NCI-H82 (cell line): ENCODE results near the gene DNAJC1.
A peak's percentile ranks its signal among the peaks of the same experiment; 100 is the strongest.

Experiments
- DNase-seq: peaks from one replicate; lab custom pipeline; 2025; lab: John Stamatoyannopoulos, UW

The DNAJC1 gene

DNA sequence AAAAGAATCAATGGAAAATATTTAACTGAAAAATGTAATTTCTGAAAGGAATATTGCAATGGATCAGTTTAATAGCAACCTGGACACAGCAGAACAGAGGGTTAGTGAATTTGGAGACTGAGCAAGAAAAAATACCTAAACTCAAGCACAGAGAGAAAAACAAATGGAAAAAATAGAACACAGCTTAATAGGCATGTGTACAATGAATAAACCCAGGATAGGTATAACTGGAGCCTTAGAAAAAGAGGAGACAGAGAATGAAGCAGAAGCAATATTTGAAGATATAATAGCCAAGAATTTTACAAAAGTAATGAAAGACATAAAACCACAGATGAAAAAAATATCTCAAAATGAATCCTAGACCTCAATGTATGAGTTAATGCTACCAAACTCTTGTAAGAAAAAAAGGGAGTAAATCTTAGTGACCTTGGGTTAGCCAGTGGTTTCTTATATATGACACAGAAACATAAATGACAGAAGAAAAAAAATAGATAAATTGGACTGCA lies 2.9 kb upstream of the DNAJC1 start:
- DNase-seq = no peak

DNA sequence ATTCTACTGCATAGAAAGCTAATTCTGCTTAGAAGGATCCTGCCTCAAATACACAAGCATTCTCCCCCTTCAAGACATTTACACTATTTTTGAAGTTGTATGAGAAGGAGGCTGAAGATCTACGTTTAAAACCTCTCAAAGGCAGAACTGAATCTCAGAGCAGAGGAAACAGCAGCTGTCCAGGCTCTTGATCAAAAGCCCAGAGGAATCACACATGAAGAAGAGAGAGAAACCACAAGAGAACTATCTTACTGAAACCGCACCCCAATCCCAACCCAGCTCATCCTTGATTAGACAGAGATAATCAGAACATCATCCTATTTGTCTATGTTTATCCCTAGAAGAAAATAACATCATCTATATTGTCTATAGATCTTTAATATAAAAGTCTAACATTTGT lies 2.2 kb upstream of the DNAJC1 start:
- DNase-seq = no peak

DNA sequence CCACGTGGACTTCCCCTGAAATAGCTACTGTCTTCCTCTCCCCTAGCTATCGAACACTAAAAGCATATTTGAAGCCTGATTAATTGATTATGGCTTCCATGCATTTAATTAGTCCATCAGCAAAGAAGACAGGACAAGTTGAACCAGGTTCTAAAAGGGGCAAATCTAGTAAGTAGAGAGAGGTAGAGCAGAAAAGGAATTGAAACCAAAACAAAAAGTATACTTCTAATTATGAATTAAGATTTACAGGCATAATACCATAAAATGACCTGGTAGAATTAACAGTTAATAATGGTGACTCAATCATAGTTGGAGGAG lies 393 bp upstream of the DNAJC1 start:
- DNase-seq = no peak

DNA sequence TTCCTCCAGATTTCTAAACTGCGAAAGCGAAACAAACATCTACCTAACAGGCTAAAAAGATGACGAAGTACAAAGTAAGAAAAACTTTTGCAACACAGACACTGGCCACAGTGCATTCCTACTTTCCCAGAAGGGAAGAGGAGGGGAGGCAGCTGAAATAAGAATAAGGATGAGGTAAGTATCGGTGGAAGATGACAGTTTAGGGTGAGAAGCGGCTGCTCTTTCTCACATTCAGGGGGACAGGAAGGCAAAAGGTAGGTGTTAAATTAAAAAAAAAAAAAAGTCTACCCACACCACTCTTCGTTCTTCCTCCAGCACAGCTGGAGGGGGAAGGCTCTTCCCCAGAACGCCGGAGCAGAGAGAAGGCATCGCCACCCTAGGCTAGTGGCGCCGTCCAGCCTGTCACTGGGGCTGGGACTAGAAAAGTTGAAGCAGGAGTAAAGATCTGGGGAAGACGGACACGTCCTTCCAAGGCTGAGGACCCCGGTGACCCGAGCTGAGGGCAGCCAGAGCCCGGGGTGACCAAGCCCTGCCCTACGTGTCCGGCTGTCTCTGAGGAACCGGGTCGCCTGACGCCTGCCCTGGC lies 846 bp downstream of the DNAJC1 start:
- peak; percentile 37 for DNase-seq

DNA sequence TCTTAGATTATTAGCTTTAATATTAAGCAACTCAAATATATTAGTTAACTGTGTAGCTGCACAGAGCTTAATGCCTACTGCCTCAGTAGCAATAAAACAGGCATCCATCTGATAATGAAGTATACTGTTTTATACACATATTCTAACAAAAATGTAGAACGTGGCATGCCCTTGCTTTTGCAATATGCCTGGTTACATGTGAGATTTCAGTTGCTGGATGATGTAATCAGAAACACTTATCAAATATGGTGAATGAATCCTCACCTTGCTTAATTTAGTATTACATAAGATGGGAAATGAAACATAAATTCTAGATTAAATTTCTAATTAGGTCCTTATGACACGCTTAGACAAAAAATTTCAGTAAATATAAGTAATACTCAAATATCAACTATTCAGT lies 8.0 kb downstream of the DNAJC1 start:
- no peak for DNase-seq

DNA sequence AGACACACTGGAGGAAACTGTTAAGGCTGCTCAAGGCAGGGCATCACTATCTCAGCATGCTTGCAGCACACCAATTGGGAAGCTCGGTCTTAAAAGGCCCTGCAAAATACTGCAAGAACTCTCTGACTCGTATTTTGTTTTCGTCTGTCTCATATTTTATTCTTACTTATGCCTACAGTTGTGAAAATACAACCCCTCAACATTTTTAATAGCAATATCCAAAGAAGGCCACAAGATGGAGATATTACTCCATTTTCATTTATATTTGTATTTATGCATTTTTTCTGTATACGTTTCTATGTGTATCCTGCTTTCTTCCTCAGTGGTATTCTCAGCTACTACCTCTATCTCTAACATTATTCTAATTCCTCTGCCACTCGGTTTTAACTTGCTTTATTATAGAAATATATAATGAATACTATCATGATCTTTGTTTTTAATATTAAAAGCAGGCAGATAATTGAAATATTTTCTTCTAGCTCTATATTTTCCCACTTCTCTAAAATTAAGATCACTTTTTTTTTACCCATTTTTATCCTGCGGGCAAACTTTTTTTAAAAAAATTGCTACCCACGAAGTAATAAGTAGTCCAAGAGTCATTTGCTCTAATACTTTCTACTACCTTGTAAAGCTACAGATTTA lies 10.0 kb downstream of the DNAJC1 start:
- DNase-seq = peak; percentile 8

DNA sequence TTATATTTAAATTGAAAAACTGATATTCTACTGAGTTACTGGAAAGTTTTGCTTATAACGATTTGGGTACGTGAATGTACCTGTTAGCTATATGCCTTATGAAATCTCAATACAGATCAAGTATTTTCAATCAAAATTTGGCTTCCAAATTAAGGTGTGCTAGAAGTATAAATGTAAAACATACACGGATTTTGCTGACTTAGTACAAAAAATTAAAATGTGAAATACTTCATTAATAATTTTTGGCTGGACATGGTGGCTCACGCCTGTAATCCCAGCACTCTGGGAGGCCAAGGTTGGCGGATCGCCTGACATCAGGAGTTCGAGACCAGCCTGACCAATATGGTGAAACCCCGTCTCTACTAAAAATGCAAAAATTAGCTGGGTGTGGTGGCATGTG lies 11.7 kb downstream of the DNAJC1 start:
- DNase-seq = no peak

DNA sequence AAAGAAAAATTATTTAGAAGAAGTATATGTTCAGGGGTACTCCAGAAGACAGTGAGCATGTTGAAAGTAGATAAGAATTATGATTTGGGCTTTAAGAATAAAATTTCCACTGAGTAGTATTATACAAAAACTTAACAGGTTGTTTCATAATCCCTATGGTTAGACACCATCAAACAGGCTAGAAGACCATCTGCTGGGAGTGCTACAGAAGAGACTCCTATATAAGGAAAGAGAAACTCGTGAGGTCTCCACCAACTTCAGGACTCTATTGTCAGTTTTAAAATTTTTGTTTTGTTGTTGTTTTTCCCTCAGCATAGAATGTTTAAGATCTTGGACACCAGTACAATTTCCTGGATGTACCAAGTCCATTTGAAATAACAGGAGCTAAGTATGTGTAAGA lies 13.1 kb downstream of the DNAJC1 start:
- peak; percentile 35 for DNase-seq

DNA sequence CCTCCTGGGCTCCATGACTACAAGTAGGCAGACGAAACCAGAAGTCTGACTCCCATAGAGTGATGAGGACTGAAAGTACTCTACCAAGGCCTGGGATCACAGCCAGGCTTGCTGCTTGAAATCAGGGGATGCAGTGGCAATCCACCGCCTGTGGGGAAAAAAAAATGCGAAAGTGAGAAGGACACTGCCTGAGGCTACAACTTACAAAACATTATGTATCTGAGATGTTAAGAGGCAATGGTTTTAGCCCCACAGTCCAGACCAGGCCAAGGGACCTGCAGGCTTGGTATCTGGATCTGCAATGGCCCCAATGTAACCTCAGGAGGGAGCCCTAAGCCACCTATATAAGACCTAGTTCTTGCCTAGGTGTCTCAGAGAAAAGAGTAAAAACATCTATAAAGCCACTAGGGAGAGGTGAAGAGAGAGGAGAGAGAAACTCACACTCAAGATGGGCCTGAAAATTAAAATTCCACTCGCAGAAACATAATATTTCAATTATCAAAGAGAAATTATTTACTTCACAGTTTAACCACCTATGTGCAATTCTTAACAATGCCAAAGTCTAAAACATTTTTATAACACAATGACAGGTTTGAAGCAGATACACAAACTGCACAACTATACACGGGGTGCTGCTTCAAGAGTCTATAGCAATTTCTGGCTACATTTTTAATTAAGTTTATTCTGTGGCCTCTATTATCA lies 13.9 kb downstream of the DNAJC1 start:
- DNase-seq = peak; percentile 77

DNA sequence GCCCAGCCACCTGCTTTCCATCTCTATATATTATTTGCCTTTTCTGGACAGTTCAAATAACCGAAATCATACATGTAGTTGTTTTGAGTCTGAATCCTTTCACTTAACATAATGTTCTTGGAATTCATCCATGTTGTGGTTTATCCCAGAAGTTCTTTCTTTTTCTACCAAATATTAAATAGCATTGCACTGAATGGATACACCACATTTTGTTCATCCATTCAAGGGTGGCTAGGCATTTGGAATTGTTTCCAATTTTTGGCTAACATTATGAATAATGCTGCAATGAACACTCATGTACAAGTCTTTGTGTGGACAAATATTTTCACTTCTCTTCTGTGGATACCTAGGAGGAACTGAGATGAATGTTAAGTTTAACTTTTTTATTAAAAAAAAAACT lies 18.0 kb downstream of the DNAJC1 start:
- DNase-seq = no peak

DNA sequence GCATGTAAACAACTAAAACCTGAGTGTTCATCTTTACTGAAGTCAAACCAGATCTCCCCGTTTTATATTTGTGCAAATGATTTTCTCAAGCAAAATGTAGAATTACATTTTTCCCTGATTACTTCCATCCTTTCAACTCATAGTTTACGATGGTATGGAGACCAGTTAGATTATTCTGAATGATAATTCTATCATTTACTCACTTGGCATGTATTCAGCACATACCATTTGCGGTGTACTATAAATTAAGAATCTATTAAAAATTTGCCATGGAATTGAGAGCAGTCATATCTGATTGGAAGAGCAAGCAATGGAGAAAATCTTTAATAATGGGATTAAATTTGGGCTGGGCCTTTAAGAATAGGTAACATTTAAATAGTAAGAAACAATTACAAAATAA lies 22.4 kb downstream of the DNAJC1 start:
- DNase-seq = no peak

DNA sequence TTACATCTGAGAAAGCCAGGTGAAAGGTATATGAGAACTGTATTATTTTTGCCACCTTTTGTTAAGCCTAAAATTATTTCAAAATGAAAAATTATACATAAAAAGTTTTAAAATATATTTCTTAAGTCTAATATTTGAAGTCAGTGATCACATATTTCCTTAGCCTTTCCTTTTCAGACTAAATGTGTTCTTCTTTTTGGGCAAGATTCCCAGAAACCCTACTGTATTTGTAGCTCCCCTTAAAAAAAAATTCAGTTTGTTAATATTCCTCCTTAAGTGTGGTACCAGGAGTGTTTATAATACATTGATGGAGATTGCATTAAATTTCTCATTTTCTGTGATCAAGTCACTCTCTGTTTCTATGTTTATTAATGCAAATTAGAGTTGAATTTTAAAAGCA lies 22.8 kb downstream of the DNAJC1 start:
- DNase-seq = no peak

DNA sequence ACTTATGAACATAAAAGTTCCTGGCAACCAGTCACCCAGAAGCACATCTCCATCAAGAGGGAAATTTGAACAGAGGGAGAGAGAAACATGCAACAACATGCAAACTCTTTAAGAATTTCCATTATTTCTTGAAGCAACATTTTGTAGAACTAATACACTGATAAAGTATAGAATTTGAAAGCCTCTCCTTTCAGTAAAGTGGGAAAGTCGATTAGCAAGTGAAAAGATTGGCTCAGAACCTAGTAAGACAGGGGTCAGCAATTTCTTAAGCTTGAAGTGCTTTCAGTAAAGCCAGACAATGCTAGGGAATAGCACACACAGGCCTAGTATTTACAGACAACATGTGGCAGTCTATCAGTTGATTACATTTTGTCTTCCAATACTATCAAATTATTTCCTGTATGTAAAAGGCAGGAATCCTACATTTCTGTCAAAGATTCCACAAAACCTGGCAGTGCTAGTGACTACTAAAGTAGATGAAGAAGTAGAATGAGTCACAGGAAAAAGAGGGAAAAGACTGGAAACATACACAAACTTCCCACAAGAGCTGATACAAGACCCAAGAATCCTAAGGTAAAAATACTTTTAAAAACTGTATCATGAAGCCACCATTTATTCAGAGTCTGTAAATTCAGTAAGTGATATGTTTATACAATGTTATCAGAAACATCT lies 25.2 kb downstream of the DNAJC1 start:
- no peak for DNase-seq

DNA sequence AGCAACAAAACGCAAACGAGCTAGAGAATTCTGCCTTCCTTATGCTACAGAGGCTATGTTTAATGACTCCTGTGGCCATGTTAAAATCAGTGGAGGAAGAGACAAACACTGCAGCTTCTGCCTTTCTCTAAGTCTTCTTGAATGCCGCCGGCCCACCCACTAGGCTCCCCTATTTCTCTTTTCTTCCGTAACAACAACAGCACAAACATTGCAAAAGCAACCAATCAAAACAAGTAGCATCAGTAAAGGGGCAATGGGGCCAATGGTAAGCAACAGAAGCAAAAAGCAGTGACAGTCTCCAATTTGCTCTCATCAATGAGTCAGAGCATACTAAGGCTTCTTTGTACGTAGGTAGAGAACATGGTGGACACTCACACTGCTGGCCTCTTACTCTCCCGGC lies 26.8 kb downstream of the DNAJC1 start:
- no peak for DNase-seq

DNA sequence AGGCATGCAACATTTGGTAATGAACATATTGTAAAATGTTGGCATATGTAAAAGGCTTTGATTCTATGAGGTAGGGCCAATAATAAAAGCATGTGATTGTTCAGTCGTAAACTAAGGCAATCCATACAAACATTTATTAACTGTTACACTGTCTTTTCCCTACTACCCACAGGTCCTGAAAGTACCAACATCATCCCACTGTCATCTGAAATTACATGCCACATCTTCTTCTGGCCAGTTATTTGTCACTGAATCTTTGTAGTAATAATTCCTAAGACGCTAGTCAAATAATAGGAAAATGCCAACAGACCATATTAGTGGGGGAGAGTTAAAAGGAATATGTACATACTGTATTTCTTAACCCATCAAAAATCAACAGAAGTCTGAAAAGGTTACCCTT lies 27.2 kb downstream of the DNAJC1 start:
- no peak for DNase-seq

DNA sequence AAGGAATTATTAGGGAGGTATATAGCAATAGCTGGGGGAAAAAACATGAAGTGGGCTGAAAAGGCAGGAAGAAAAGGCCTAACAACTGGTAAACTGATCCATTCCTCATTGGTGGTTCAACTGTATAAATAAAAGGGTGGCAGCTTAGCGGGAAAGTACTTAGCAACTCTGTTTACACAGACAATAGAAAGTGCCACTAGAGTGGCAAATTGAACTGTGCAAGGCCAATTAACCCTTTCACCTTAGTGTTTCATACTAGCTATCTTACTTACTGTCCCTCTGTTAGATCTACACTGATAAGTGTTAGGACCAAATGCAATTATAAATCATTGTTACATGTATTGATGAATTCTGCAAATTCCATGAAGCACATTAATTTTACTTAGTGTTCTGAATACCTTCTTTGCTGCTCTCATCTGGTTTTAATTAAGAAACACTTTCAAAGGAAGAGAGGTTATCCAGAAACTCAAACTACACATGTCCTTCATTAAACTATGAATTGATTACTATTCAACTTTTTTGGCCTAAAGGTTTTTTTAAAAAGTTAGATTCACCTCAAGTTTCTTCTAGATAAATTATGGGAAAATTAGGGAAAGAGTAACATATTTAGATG lies 28.0 kb downstream of the DNAJC1 start:
- no peak for DNase-seq

DNA sequence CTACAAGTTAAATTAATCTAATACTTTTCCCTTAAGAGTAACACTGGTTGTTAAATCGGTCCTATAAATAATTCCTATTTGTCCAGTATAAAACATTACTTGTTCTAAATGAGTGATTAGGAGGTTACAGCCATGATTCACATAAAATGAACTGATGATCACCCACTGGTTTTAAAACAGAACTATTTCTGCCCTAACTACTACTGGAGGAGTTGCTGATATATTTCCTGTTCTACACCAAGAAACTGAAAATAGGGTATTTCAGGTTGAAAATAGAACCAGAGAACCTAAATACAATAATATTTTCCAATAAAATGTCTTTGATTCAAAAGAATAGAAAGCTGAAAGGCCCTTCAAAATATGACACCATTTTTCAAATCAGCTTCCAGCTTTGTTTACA lies 30.9 kb downstream of the DNAJC1 start:
- no peak for DNase-seq

DNA sequence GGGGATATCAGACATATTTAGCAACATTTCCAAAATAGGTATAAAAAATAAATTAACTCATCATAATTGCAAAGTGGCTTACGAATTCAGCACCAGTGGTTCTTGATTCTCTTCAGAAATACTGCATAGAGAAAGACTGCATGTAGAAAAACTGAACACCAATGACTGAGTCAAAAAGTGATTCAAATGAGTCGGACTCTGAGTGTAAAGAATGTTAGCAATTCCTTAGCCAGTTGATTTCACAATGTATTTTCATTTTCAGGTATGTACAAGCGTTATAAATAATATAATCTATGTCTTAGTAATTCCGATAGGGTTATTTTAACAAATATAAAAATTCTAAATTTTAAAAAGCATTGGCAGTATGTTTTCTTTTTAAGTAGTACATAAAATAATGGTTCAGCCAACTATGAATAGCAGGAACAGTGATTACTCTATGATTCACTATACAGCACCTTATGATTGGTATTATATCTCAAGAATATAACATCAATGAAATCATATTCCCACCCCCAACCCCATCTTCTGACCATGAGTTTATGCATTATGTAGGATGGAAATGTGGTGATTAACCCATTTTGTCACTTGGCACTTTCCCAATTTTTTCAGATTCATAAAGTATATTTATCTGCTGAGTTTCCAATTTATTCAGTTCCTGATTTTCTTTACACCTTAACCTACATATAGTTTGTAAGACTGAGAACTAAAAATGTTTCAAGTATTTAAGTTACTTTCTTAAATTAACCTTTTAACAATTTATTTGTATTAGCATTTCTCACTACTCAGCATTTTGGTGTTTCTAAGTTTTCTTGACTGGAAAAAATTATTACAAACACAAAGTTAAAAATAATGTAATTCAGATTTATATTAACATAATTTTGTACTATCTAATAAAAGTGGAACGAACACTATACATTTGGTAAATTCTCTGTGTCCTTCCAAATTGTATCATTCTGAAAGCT lies 33.9 kb downstream of the DNAJC1 start:
- no peak for DNase-seq

DNA sequence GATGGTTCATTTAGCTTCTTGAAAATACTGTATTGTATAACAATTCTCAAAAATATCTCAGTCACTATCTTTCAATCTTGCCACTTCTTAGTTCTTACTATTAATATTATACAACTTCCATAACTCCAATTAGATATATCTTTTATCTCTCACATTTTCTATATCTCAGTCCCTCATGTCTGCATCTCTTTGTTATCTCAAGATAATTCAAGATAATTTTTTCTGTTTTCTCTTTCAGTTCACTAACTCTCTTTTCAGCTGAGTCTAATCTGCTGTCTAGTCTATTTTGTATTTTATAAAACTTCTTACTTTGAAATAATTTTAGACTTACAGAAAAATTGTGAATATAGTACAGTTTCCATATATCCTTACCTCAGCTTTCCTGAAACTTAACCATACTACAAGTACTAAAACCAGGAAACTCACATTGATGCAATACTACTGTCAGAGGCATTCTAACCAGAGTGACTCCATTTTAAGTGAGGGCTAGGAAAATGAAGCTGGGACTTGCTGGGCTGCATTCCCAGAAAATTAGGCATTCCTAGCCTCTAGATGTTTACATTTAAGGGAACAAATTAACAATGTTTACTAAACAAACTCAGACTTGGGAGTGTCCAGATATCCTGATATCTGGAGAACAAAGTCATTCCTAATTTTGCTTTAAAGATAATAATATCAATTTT lies 38.4 kb downstream of the DNAJC1 start:
- DNase-seq = no peak

DNA sequence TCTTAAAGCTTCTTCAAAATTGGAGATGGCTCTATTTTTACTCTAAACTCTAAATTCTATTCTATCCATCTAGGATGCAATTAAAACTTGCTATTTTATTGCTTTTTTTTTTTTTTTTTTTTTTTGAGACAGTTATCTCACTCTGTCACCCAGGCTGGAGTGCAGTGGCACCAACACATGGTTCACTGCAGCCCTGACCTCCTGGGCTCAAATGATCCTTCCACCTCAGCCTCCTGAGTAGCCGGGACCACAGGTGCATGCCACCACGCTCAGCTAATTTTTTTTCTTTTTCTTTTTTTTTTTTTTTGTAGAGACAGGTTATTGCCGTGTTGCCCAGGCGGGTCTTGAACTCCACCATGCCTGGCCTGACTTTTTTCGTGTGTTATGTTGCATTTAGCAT lies 41.2 kb downstream of the DNAJC1 start:
- DNase-seq = no peak

DNA sequence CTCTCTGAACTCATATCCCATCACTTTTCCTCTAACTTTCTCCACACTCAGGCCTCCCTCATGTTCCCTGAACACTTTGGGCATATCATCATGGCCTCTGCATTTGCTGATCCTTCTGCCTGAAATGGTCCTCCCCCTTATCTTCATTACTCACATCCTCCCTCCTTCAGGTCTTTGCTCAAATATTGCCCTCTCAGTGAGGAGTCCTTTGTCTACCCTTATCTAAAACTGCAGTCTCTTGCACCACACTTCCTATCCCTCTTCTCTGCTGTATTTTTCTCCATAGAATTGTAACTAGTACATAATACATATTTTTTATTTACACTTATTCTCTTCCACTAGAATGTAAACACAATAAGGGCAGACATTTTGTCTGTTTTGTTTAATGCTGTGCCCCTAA lies 41.7 kb downstream of the DNAJC1 start:
- no peak for DNase-seq
